GM23338 (cell line): ENCODE results near the gene BCO1.

Experiments
- CREB1 ChIP-seq: fragments of 250-450 bp; sonication (Bioruptor Pico); IDR thresholded peaks from 2 replicates; pipeline ENCODE4 v1.5.0; 2020; ENCODE audit warnings: low read depth, mild to moderate bottlenecking, moderate library complexity
- EZH2 ChIP-seq: fragments of 200-600 bp; sonication (generic); IDR thresholded peaks from one replicate; pipeline ENCODE4 v1.8.0; 2017; ENCODE audit warnings: antibody characterized with exemption, mild to moderate bottlenecking, low read depth; ENCODE audit not compliant: unreplicated experiment
- EZH2phosphoT487 ChIP-seq: fragments of 200-600 bp; sonication (generic); IDR thresholded peaks from one replicate; pipeline ENCODE4 v1.8.1; 2018; ENCODE audit warnings: antibody characterized with exemption; ENCODE audit not compliant: unreplicated experiment
- JUNB ChIP-seq: IDR thresholded peaks from one replicate; pipeline ENCODE4 v1.6.1; 2016; ENCODE audit warnings: antibody characterized with exemption; ENCODE audit not compliant: unreplicated experiment
- NANOG ChIP-seq: IDR thresholded peaks from 2 replicates; pipeline ENCODE4 v1.6.1; 2016; ENCODE audit warnings: antibody characterized with exemption, borderline replicate concordance
- POLR2AphosphoS5 ChIP-seq: IDR thresholded peaks from 2 replicates; pipeline ENCODE4 v1.6.1; 2016; ENCODE audit warnings: antibody characterized with exemption, low read depth
- STAT1 ChIP-seq: IDR thresholded peaks from one replicate; pipeline ENCODE4 v1.6.1; 2016; ENCODE audit warnings: antibody characterized with exemption; ENCODE audit not compliant: unreplicated experiment
- ZNF114 ChIP-seq: fragments of 250-450 bp; sonication (Bioruptor Pico); IDR thresholded peaks from 2 replicates; pipeline ENCODE4 v1.5.0; 2020; ENCODE audit warnings: mild to moderate bottlenecking, moderate library complexity
- TF ChIP-seq, protein P1 (sequence below), 2 experiments: fragments of 200-600 bp in 1 of 2; sonication (generic) in 1 of 2; conservative IDR thresholded peaks; 2 replicates each; pipeline versions ENCODE4 v1.5.1 to v1.6.1; 2016 to 2017; ENCODE audit warnings: antibody characterized with exemption in 2 of 2, low read depth in 2 of 2, mild to moderate bottlenecking in 2 of 2, moderate library complexity in 1 of 2
- TF ChIP-seq, protein P2 (sequence below): IDR thresholded peaks from one replicate; pipeline ENCODE4 v1.6.1; 2018; ENCODE audit warnings: antibody characterized with exemption; ENCODE audit not compliant: unreplicated experiment
- TF ChIP-seq, protein P3 (sequence below): fragments of 250-450 bp; sonication (Bioruptor Pico); IDR thresholded peaks from 2 replicates; pipeline ENCODE4 v1.5.0; 2020; ENCODE audit warnings: mild to moderate bottlenecking, moderate library complexity
- TF ChIP-seq, protein P4 (sequence below): IDR thresholded peaks from 2 replicates; pipeline ENCODE4 v1.6.1; 2016; ENCODE audit warnings: antibody characterized with exemption

DNA sequence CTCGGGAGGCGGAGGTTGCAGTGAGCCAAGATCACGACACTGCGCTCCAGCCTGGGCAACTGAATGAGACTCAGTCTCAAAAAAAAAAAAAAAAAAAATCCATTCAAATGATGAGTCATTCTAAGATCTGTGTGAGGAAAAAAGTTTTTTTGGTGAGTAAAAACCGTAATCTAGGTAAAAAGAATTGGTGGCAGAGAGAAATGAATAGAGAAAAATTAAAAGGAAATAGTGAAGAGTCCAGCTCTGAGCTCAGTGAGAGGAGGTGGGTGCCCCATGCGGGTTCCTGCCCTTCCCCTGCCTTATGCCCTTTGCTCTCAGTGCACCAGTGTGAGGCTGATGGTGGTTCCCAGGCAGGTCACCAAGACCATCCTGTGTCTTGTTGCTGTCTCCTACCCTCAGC lies 97.2 kb downstream of the BCO1 start:
- TF ChIP-seq, protein P1, sequence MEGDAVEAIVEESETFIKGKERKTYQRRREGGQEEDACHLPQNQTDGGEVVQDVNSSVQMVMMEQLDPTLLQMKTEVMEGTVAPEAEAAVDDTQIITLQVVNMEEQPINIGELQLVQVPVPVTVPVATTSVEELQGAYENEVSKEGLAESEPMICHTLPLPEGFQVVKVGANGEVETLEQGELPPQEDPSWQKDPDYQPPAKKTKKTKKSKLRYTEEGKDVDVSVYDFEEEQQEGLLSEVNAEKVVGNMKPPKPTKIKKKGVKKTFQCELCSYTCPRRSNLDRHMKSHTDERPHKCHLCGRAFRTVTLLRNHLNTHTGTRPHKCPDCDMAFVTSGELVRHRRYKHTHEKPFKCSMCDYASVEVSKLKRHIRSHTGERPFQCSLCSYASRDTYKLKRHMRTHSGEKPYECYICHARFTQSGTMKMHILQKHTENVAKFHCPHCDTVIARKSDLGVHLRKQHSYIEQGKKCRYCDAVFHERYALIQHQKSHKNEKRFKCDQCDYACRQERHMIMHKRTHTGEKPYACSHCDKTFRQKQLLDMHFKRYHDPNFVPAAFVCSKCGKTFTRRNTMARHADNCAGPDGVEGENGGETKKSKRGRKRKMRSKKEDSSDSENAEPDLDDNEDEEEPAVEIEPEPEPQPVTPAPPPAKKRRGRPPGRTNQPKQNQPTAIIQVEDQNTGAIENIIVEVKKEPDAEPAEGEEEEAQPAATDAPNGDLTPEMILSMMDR (conservative IDR thresholded peaks at IDR 0.05; ENCODE audit: low read depth in 2 of 2) = no peak
- TF ChIP-seq EZH2 (no peak), NANOG (no peak), POLR2AphosphoS5 (no peak), EZH2phosphoT487 (no peak), ZNF114 (CRISPR knock-in tag) (no peak), CREB1 (CRISPR knock-in tag) (no peak), JUNB (no peak), STAT1 (no peak)
- TF ChIP-seq, protein P2, sequence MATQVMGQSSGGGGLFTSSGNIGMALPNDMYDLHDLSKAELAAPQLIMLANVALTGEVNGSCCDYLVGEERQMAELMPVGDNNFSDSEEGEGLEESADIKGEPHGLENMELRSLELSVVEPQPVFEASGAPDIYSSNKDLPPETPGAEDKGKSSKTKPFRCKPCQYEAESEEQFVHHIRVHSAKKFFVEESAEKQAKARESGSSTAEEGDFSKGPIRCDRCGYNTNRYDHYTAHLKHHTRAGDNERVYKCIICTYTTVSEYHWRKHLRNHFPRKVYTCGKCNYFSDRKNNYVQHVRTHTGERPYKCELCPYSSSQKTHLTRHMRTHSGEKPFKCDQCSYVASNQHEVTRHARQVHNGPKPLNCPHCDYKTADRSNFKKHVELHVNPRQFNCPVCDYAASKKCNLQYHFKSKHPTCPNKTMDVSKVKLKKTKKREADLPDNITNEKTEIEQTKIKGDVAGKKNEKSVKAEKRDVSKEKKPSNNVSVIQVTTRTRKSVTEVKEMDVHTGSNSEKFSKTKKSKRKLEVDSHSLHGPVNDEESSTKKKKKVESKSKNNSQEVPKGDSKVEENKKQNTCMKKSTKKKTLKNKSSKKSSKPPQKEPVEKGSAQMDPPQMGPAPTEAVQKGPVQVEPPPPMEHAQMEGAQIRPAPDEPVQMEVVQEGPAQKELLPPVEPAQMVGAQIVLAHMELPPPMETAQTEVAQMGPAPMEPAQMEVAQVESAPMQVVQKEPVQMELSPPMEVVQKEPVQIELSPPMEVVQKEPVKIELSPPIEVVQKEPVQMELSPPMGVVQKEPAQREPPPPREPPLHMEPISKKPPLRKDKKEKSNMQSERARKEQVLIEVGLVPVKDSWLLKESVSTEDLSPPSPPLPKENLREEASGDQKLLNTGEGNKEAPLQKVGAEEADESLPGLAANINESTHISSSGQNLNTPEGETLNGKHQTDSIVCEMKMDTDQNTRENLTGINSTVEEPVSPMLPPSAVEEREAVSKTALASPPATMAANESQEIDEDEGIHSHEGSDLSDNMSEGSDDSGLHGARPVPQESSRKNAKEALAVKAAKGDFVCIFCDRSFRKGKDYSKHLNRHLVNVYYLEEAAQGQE = no peak
- TF ChIP-seq, protein P3, sequence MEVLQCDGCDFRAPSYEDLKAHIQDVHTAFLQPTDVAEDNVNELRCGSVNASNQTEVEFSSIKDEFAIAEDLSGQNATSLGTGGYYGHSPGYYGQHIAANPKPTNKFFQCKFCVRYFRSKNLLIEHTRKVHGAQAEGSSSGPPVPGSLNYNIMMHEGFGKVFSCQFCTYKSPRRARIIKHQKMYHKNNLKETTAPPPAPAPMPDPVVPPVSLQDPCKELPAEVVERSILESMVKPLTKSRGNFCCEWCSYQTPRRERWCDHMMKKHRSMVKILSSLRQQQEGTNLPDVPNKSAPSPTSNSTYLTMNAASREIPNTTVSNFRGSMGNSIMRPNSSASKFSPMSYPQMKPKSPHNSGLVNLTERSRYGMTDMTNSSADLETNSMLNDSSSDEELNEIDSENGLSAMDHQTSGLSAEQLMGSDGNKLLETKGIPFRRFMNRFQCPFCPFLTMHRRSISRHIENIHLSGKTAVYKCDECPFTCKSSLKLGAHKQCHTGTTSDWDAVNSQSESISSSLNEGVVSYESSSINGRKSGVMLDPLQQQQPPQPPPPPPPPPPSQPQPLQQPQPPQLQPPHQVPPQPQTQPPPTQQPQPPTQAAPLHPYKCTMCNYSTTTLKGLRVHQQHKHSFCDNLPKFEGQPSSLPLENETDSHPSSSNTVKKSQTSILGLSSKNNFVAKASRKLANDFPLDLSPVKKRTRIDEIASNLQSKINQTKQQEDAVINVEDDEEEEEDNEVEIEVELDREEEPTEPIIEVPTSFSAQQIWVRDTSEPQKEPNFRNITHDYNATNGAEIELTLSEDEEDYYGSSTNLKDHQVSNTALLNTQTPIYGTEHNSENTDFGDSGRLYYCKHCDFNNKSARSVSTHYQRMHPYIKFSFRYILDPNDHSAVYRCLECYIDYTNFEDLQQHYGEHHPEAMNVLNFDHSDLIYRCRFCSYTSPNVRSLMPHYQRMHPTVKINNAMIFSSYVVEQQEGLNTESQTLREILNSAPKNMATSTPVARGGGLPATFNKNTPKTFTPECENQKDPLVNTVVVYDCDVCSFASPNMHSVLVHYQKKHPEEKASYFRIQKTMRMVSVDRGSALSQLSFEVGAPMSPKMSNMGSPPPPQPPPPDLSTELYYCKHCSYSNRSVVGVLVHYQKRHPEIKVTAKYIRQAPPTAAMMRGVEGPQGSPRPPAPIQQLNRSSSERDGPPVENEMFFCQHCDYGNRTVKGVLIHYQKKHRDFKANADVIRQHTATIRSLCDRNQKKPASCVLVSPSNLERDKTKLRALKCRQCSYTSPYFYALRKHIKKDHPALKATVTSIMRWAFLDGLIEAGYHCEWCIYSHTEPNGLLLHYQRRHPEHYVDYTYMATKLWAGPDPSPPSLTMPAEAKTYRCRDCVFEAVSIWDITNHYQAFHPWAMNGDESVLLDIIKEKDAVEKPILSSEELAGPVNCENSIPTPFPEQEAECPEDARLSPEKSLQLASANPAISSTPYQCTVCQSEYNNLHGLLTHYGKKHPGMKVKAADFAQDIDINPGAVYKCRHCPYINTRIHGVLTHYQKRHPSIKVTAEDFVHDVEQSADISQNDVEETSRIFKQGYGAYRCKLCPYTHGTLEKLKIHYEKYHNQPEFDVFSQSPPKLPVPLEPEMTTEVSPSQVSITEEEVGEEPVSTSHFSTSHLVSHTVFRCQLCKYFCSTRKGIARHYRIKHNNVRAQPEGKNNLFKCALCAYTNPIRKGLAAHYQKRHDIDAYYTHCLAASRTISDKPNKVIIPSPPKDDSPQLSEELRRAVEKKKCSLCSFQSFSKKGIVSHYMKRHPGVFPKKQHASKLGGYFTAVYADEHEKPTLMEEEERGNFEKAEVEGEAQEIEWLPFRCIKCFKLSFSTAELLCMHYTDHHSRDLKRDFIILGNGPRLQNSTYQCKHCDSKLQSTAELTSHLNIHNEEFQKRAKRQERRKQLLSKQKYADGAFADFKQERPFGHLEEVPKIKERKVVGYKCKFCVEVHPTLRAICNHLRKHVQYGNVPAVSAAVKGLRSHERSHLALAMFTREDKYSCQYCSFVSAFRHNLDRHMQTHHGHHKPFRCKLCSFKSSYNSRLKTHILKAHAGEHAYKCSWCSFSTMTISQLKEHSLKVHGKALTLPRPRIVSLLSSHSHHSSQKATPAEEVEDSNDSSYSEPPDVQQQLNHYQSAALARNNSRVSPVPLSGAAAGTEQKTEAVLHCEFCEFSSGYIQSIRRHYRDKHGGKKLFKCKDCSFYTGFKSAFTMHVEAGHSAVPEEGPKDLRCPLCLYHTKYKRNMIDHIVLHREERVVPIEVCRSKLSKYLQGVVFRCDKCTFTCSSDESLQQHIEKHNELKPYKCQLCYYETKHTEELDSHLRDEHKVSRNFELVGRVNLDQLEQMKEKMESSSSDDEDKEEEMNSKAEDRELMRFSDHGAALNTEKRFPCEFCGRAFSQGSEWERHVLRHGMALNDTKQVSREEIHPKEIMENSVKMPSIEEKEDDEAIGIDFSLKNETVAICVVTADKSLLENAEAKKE = no peak
- TF ChIP-seq, protein P4, sequence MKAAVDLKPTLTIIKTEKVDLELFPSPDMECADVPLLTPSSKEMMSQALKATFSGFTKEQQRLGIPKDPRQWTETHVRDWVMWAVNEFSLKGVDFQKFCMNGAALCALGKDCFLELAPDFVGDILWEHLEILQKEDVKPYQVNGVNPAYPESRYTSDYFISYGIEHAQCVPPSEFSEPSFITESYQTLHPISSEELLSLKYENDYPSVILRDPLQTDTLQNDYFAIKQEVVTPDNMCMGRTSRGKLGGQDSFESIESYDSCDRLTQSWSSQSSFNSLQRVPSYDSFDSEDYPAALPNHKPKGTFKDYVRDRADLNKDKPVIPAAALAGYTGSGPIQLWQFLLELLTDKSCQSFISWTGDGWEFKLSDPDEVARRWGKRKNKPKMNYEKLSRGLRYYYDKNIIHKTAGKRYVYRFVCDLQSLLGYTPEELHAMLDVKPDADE = no peak
